SK-N-SH (cell line): ENCODE data around the gene TBCD. TPM values are rescaled to one million over a fixed set of nuclear protein-coding genes. Genes with fewer than 3 reads are reported as not detected.
"Not testable (repeated sequence)": the region's sequence is repeated elsewhere in the genome, so short reads cannot be mapped to it uniquely, and the experiment has no call there.

Experiments
- CTCF ChIA-PET: fragments of 300-600, 350-600 bp; formaldehyde crosslinking; extraction: SDS; loops from one replicate; lab custom pipeline; 2021; lab: Yijun Ruan, JAX
- POLR2A ChIA-PET: fragments of 350-600 bp; sonication (Branson Sonifier 250); formaldehyde crosslinking; extraction: SDS; loops from one replicate; lab custom pipeline; 2020; ENCODE audit warnings: antibody characterized with exemption, inconsistent platforms; lab: Yijun Ruan, JAX
- DNase-seq: peaks from one replicate; pipeline ENCODE4 v3.0.0; 2012
- H2AFZ ChIP-seq: fragments of 200-600 bp; sonication (generic); 2 replicates; pipeline ENCODE4 v1.8.1; 2016; ENCODE audit warnings: antibody characterized with exemption, mild to moderate bottlenecking, low read depth
- H3F3A ChIP-seq: fragments of 200-600 bp; sonication (generic); replicated peaks from 2 replicates; pipeline ENCODE3; 2016; ENCODE audit warnings: antibody characterized with exemption, mild to moderate bottlenecking; ENCODE audit not compliant: insufficient read depth
- H3K27ac ChIP-seq, 2 experiments: fragments of 200-500 bp in 1 of 2; fragments of 200-600 bp in 1 of 2; sonication (Bioruptor generic) in 1 of 2; sonication (generic), shearing (Covaris generic) in 1 of 2; 2 replicates each; pipeline versions ENCODE4 v1.5.1 to v1.6.1; 2014 to 2016; ENCODE audit warnings: low read depth in 2 of 2, inconsistent platforms in 1 of 2, low read length in 1 of 2, mild to moderate bottlenecking in 1 of 2, mixed read lengths in 1 of 2
- H3K27me3 ChIP-seq: fragments of 200-600 bp; sonication (generic), shearing (Covaris generic); 2 replicates; pipeline ENCODE4 v1.6.1; 2016; ENCODE audit warnings: mixed run types; ENCODE audit not compliant: insufficient read depth
- H3K36me3 ChIP-seq, 2 experiments: fragments of 200-500 bp in 1 of 2; fragments of 200-600 bp in 1 of 2; sonication (Bioruptor generic) in 1 of 2; sonication (generic) in 1 of 2; replicated peaks in 1 of 2; 2 replicates each; pipeline versions ENCODE3 to v1.5.1; 2014 to 2016; ENCODE audit warnings: low read length in 1 of 2, mild to moderate bottlenecking in 1 of 2; ENCODE audit not compliant: insufficient read depth in 2 of 2, control insufficient read depth in 1 of 2
- H3K4me1 ChIP-seq, 2 experiments: fragments of 200-500 bp in 1 of 2; fragments of 200-600 bp in 1 of 2; sonication (Bioruptor generic) in 1 of 2; sonication (generic), shearing (Covaris generic) in 1 of 2; 2 replicates each; pipeline versions ENCODE4 v1.5.1 to v1.6.1; 2014 to 2016; ENCODE audit warnings: low read depth in 1 of 2, low read length in 1 of 2, mixed run types in 1 of 2; ENCODE audit not compliant: insufficient read depth in 2 of 2, control insufficient read depth in 1 of 2
- H3K4me2 ChIP-seq: fragments of 200-600 bp; sonication (generic), shearing (Covaris generic); 2 replicates; pipeline ENCODE4 v1.6.1; 2017; ENCODE audit warnings: mixed run types
- H3K4me3 ChIP-seq, 2 experiments: fragments of 200-500 bp in 1 of 2; fragments of 200-600 bp in 1 of 2; sonication (Bioruptor generic) in 1 of 2; sonication (generic), shearing (Covaris generic) in 1 of 2; 2 replicates each; pipeline versions ENCODE4 v1.5.1 to v1.8.1; 2014 to 2016; ENCODE audit warnings: low read depth in 2 of 2, inconsistent platforms in 1 of 2, low read length in 1 of 2, mild to moderate bottlenecking in 1 of 2, mixed read lengths in 1 of 2, moderate library complexity in 1 of 2
- H3K79me2 ChIP-seq: fragments of 200-600 bp; sonication (generic); 2 replicates; pipeline ENCODE4 v1.8.1; 2017; ENCODE audit warnings: mild to moderate bottlenecking; ENCODE audit not compliant: insufficient read depth
- H3K9ac ChIP-seq: fragments of 200-600 bp; sonication (generic); 2 replicates; pipeline ENCODE4 v1.6.1; 2017; ENCODE audit warnings: mixed run types
- H3K9me2 ChIP-seq: fragments of 200-600 bp; sonication (generic); 2 replicates; pipeline ENCODE4 v1.6.1; 2017; ENCODE audit warnings: mixed run types
- H3K9me3 ChIP-seq: fragments of 200-600 bp; sonication (generic); 2 replicates; pipeline ENCODE4 v1.6.1; 2017; ENCODE audit warnings: mixed run types, mild to moderate bottlenecking, moderate library complexity
- H4K20me1 ChIP-seq: fragments of 200-600 bp; sonication (generic); 2 replicates; pipeline ENCODE4 v1.6.1; 2017; ENCODE audit warnings: mild to moderate bottlenecking, mixed run types; ENCODE audit not compliant: insufficient read depth
- CHD2 ChIP-seq: fragments of 150-350 bp; IDR thresholded peaks from 2 replicates; pipeline ENCODE4 v1.6.1; 2018; ENCODE audit warnings: low read length; ENCODE audit not compliant: partially characterized antibody
- ELF1 ChIP-seq: IDR thresholded peaks from 2 replicates; pipeline ENCODE4 v1.4.0; 2012
- EP300 ChIP-seq, 2 experiments: IDR thresholded peaks; 2 replicates each; pipeline versions ENCODE4 v1.4.0 to v1.6.1; 2012; ENCODE audit warnings: borderline replicate concordance in 1 of 2, low read depth in 1 of 2, low read length in 1 of 2
- FOSL2 ChIP-seq: IDR thresholded peaks from 2 replicates; pipeline ENCODE4 v1.4.0; 2012; ENCODE audit warnings: low read depth, mild to moderate bottlenecking, moderate library complexity, borderline replicate concordance
- GATA2 ChIP-seq: sonication (generic); formaldehyde crosslinking; IDR thresholded peaks from 2 replicates; pipeline ENCODE4 v1.5.0; 2020; ENCODE audit warnings: mild to moderate bottlenecking, missing genetic modification reagents
- JUND ChIP-seq: IDR thresholded peaks from 2 replicates; pipeline ENCODE4 v1.4.0; 2012
- MXI1 ChIP-seq: IDR thresholded peaks from 2 replicates; pipeline ENCODE4 v1.6.1; 2012; ENCODE audit warnings: mild to moderate bottlenecking, low read depth, low read length, improper control_type of control experiment
- NFIC ChIP-seq: IDR thresholded peaks from 2 replicates; pipeline ENCODE4 v1.4.0; 2012; ENCODE audit warnings: borderline replicate concordance
- RAD21 ChIP-seq: IDR thresholded peaks from 2 replicates; pipeline ENCODE4 v1.6.1; 2012; ENCODE audit warnings: mild to moderate bottlenecking, low read length
- RCOR1 ChIP-seq: fragments of 150-350 bp; IDR thresholded peaks from 2 replicates; pipeline ENCODE4 v1.6.1; 2017; ENCODE audit warnings: antibody characterized with exemption, low read length
- RXRA ChIP-seq: IDR thresholded peaks from 2 replicates; pipeline ENCODE4 v1.4.0; 2012; ENCODE audit warnings: low read depth, mild to moderate bottlenecking, borderline replicate concordance
- TCF12 ChIP-seq: IDR thresholded peaks from 2 replicates; pipeline ENCODE4 v1.4.0; 2012
- WGBS: methylation state at CpG from one replicate; pipeline ENCODE4 v1.1.6; 2017; ENCODE audit warnings: low lambda C conversion rate; 5-methylcytosine and 5-hydroxymethylcytosine counted together
- polyA plus RNA-seq, 3 experiments: library from polyadenylated mRNA; depleted of rRNA; stranded (reverse); fragments of >200 nt; gene quantifications; 2 replicates each; pipeline ENCODE4 v1.2.3, GENCODE V29; 2012
- TF ChIP-seq, protein P1 (sequence below): IDR thresholded peaks from 2 replicates; pipeline ENCODE4 v1.6.1; 2012; ENCODE audit warnings: mild to moderate bottlenecking, low read depth, low read length, moderate library complexity
- TF ChIP-seq, protein P2 (sequence below): IDR thresholded peaks from 2 replicates; pipeline ENCODE4 v1.4.0; 2012; ENCODE audit warnings: low read depth, borderline replicate concordance
- TF ChIP-seq, protein P3 (sequence below): IDR thresholded peaks from 2 replicates; pipeline ENCODE4; 2012
- TF ChIP-seq, protein P4 (sequence below): fragments of 150-350 bp; IDR thresholded peaks from 2 replicates; pipeline ENCODE4 v1.6.1; 2017; ENCODE audit warnings: antibody characterized with exemption, low read length, low read depth, borderline replicate concordance
- TF ChIP-seq, protein P5 (sequence below): IDR thresholded peaks from 2 replicates; pipeline ENCODE4 v1.4.0; 2012; ENCODE audit warnings: low read depth, borderline replicate concordance

The TBCD gene
- polyA plus RNA-seq, 1 of the 3 experiments (the other 2 are of a cell fraction): 107 TPM

DNA sequence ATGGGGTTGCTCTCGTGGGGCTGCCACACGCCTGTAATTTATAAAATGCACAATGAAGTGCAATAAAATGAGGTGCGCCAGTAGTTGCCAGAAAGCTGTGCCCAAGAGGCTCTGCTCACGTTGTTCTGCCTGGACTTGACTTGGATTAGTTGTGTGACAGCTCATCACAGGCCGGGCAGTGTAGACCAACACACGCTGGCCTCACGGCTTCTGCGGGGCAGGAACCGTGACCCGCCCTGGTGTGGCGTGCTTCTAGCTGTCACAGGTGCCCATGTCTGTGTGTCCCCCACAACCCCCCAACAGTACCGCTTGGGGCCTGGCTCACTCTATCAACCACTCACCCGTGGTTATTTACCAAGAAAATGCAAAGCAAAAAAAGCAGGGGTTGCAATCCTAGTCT, 200.2 kb downstream of the TBCD start:
- no peak overlapping the region for H3K4me3 ChIP-seq
- H3K9ac ChIP-seq: no peak overlapping the region
- no peaks in the 10 kb centered on the region for H3K4me1 ChIP-seq
- H3F3A ChIP-seq: peaks cover 4% of the 10 kb centered on the region
- H3K9me3 ChIP-seq: no peaks in the 10 kb centered on the region; the same call in 1 of the 2 replicates
- 96% methylated on average over 13 of the region's 13 CpGs for WGBS
- TF ChIP-seq, protein P1, sequence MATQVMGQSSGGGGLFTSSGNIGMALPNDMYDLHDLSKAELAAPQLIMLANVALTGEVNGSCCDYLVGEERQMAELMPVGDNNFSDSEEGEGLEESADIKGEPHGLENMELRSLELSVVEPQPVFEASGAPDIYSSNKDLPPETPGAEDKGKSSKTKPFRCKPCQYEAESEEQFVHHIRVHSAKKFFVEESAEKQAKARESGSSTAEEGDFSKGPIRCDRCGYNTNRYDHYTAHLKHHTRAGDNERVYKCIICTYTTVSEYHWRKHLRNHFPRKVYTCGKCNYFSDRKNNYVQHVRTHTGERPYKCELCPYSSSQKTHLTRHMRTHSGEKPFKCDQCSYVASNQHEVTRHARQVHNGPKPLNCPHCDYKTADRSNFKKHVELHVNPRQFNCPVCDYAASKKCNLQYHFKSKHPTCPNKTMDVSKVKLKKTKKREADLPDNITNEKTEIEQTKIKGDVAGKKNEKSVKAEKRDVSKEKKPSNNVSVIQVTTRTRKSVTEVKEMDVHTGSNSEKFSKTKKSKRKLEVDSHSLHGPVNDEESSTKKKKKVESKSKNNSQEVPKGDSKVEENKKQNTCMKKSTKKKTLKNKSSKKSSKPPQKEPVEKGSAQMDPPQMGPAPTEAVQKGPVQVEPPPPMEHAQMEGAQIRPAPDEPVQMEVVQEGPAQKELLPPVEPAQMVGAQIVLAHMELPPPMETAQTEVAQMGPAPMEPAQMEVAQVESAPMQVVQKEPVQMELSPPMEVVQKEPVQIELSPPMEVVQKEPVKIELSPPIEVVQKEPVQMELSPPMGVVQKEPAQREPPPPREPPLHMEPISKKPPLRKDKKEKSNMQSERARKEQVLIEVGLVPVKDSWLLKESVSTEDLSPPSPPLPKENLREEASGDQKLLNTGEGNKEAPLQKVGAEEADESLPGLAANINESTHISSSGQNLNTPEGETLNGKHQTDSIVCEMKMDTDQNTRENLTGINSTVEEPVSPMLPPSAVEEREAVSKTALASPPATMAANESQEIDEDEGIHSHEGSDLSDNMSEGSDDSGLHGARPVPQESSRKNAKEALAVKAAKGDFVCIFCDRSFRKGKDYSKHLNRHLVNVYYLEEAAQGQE: no peak
- TF ChIP-seq MXI1: no peak
- TF ChIP-seq, protein P2, sequence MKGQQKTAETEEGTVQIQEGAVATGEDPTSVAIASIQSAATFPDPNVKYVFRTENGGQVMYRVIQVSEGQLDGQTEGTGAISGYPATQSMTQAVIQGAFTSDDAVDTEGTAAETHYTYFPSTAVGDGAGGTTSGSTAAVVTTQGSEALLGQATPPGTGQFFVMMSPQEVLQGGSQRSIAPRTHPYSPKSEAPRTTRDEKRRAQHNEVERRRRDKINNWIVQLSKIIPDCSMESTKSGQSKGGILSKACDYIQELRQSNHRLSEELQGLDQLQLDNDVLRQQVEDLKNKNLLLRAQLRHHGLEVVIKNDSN: no peak
- no peak for TF ChIP-seq GATA2 (CRISPR knock-in tag)
- TF ChIP-seq, protein P3, sequence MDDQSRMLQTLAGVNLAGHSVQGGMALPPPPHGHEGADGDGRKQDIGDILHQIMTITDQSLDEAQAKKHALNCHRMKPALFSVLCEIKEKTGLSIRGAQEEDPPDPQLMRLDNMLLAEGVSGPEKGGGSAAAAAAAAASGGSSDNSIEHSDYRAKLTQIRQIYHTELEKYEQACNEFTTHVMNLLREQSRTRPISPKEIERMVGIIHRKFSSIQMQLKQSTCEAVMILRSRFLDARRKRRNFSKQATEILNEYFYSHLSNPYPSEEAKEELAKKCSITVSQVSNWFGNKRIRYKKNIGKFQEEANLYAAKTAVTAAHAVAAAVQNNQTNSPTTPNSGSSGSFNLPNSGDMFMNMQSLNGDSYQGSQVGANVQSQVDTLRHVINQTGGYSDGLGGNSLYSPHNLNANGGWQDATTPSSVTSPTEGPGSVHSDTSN: no peak
- TF ChIP-seq CHD2: no peak
- no peak for TF ChIP-seq JUND
- no peak for TF ChIP-seq TCF12
- TF ChIP-seq EP300 (IDR thresholded peaks at IDR 0.05; ENCODE audit: borderline replicate concordance in 1 of 2, low read depth in 1 of 2, low read length in 1 of 2): no peak
- no peak for TF ChIP-seq RCOR1
- no peak for TF ChIP-seq NFIC
- TF ChIP-seq, protein P4, sequence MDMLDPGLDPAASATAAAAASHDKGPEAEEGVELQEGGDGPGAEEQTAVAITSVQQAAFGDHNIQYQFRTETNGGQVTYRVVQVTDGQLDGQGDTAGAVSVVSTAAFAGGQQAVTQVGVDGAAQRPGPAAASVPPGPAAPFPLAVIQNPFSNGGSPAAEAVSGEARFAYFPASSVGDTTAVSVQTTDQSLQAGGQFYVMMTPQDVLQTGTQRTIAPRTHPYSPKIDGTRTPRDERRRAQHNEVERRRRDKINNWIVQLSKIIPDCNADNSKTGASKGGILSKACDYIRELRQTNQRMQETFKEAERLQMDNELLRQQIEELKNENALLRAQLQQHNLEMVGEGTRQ: no peak
- TF ChIP-seq, protein P5, sequence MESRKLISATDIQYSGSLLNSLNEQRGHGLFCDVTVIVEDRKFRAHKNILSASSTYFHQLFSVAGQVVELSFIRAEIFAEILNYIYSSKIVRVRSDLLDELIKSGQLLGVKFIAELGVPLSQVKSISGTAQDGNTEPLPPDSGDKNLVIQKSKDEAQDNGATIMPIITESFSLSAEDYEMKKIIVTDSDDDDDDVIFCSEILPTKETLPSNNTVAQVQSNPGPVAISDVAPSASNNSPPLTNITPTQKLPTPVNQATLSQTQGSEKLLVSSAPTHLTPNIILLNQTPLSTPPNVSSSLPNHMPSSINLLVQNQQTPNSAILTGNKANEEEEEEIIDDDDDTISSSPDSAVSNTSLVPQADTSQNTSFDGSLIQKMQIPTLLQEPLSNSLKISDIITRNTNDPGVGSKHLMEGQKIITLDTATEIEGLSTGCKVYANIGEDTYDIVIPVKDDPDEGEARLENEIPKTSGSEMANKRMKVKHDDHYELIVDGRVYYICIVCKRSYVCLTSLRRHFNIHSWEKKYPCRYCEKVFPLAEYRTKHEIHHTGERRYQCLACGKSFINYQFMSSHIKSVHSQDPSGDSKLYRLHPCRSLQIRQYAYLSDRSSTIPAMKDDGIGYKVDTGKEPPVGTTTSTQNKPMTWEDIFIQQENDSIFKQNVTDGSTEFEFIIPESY: no peak
- TF ChIP-seq RAD21: no peak
- TF ChIP-seq FOSL2: no peak
- TF ChIP-seq ELF1: no peak
- TF ChIP-seq RXRA: no peak
- no peak overlapping the region for H3K27ac ChIP-seq
- H3K27me3 ChIP-seq: no peaks in the 10 kb centered on the region
- no peak overlapping the region for H3K4me2 ChIP-seq
- peaks cover 0 to 14% of the 10 kb centered on the region in 2 experiments for H3K36me3 ChIP-seq
- no peak for DNase-seq
- H3K9me2 ChIP-seq: no peaks in the 10 kb centered on the region
- POLR2A ChIA-PET: no interaction called here
- H2AFZ ChIP-seq: no peak overlapping the region
- no peaks in the 10 kb centered on the region for H3K79me2 ChIP-seq
- CTCF ChIA-PET: interaction anchor here (1.2 to 1.6 kb wide), 2 partner anchors 13 to 227 kb away, joined by 3 read pairs; no protein-coding TSS in a partner anchor
- H4K20me1 ChIP-seq: no peaks in the 10 kb centered on the region

DNA sequence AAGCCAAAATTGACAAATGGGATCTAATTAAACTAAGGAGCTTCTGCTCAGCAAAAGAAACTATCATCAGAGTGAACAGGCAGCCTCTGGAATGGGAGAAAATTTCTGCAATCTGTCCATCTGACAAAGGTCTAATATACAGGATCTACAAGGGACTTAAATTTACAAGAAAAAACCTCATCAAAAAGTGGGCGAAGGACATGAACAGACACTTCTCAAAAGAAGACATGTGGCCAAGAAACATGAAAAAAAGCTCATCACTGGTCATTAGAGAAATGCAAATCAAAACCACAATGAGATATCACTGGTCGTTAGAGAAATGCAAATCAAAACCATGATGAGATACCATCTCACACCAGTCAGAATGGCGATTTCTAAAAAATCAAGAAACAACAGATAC, 203.2 kb downstream of the TBCD start:
- POLR2A ChIA-PET, H3K27me3 ChIP-seq, H3K4me1 ChIP-seq, H3K4me3 ChIP-seq, H3K9ac ChIP-seq, H3K36me3 ChIP-seq, H3K27ac ChIP-seq, H3K4me2 ChIP-seq, CTCF ChIA-PET, DNase-seq, H3F3A ChIP-seq, H3K79me2 ChIP-seq, H3K9me3 ChIP-seq, H2AFZ ChIP-seq, H3K9me2 ChIP-seq, H4K20me1 ChIP-seq: not testable (repeated sequence)
- WGBS: 63% methylated on average over 3 of the region's 3 CpGs
